MM.1S (cell line): Measurements from ENCODE around the gene DENND1A.

Experiments used
- EZH2 ChIP-seq: fragments of 300-600 bp; sonication (generic); optimal IDR thresholded peaks from 2 replicates; pipeline ENCODE3; 2017; ENCODE audit warnings: low read depth, mild to moderate bottlenecking, antibody characterized with exemption, low read length, mixed read lengths
- EZH2phosphoT487 ChIP-seq: fragments of 300-600 bp; sonication (generic); IDR thresholded peaks from 2 replicates; pipeline ENCODE4 v1.6.1; 2018; ENCODE audit warnings: antibody characterized with exemption, low read length
- TF ChIP-seq, protein P1 (sequence below): fragments of 300-600 bp; sonication (generic); IDR thresholded peaks from 2 replicates; pipeline ENCODE4 v1.5.1; 2016; ENCODE audit warnings: antibody characterized with exemption, low read length, mixed read lengths

DNA sequence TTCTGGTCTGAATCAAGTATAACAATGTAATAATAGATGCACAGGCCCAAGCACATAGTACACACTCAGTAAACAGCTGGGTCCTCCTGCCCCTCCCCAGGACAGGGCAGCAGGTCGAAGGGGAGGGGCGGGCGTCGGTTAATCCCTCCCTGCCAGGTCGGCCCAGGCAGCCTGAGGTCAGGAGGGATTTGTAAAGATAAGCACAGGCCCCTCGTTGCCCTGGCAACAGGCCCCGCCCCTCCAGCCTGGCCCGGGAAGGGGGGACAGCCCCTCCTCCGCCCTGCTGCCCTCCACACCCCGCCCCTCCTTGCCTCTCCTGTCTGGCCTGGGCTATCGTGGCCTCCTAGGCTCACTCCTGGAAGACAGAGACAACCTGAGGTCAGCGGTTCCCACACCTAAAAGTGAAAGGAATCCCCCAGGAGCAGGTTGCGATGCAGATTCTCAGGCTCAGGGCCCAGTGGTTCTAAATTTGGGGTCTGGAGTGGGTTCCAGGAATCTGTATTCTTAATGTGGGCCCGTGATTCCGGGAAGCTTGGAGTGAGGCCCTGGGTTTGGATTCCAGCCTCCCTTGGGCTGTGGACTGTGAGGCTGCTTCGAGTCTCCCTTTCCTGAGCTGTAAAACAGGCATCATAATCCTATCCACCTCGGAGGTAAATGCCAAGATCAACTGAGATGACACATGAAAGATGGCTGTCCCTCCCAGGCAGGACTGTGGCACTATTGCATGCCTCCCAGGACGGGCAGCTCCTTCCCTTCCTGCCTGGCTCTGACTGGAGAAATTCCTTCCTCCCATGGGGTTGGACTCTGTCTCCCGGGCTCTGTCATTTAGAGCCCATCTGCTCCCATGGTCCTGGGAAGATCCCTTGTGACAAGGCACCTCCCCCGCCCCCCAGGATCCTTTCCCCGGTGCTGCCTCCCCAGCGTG lies 569.5 kb downstream of the DENND1A start:
- TF ChIP-seq, protein P1, sequence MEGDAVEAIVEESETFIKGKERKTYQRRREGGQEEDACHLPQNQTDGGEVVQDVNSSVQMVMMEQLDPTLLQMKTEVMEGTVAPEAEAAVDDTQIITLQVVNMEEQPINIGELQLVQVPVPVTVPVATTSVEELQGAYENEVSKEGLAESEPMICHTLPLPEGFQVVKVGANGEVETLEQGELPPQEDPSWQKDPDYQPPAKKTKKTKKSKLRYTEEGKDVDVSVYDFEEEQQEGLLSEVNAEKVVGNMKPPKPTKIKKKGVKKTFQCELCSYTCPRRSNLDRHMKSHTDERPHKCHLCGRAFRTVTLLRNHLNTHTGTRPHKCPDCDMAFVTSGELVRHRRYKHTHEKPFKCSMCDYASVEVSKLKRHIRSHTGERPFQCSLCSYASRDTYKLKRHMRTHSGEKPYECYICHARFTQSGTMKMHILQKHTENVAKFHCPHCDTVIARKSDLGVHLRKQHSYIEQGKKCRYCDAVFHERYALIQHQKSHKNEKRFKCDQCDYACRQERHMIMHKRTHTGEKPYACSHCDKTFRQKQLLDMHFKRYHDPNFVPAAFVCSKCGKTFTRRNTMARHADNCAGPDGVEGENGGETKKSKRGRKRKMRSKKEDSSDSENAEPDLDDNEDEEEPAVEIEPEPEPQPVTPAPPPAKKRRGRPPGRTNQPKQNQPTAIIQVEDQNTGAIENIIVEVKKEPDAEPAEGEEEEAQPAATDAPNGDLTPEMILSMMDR, result no peak
- TF ChIP-seq EZH2phosphoT487 (no peak), EZH2 (no peak)
